ENCODE results near the gene HPCAL4.

The HPCAL4 gene

DNA sequence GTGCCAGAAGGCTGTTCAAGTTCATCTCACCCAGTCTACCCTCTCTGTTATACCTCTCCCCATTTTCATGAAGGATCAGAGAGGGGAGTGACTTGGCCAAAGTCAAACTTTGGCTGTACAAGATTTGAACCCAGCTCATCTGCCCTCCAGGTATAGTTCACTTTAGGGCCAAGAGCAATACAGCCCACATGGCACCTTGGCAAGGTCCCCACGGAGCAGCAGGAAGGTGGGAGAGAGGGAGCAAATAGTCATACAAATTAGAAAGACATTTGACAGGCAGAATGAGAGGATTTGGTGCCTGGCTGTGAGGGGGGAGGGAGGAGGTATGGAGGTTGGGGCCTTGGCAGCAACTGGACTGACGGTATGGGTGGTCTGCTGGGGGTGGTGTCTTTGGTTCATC, 1.0 kb downstream of the HPCAL4 start:
- peak overlapping the region; percentile 28 for H3K27ac Mint-ChIP-seq
- no peaks in the 10 kb centered on the region for H3K9me3 Mint-ChIP-seq (ENCODE audit: low read depth)

GRCh38 chr1:39689635-39690034, 1.6 kb downstream of the HPCAL4 start:
- H3K9me3 Mint-ChIP-seq (ENCODE audit: low read depth) = no peaks in the 10 kb centered on the region
- H3K4me1 Mint-ChIP-seq (ENCODE audit: low read depth) = peaks cover 47% of the 10 kb centered on the region
- H3K4me3 Mint-ChIP-seq = peak overlapping the region; percentile 85
- H3K27me3 Mint-ChIP-seq = peaks cover 2% of the 10 kb centered on the region
- peaks cover 7% of the 10 kb centered on the region for H3K36me3 Mint-ChIP-seq
- H3K27ac Mint-ChIP-seq = no peak overlapping the region

More for the DNA sequence above, 1.0 kb downstream of the HPCAL4 start:
- H3K36me3 Mint-ChIP-seq = peaks cover 3% of the 10 kb centered on the region
- peaks cover 49% of the 10 kb centered on the region for H3K4me1 Mint-ChIP-seq (ENCODE audit: low read depth)
- H3K4me3 Mint-ChIP-seq = peak overlapping the region; percentile 85
- H3K27me3 Mint-ChIP-seq = peaks cover 2% of the 10 kb centered on the region

GRCh38 chr1:39689214-39689613, 2.0 kb downstream of the HPCAL4 start:
- Mint-ChIP-seq H3K4me3 (no peak overlapping the region), H3K9me3 (ENCODE audit: low read depth) (no peaks in the 10 kb centered on the region)

GRCh38 chr1:39688706-39689105, 2.5 kb downstream of the HPCAL4 start:
- H3K9me3 Mint-ChIP-seq (ENCODE audit: low read depth) = no peaks in the 10 kb centered on the region
- H3K4me1 Mint-ChIP-seq (ENCODE audit: low read depth) = peaks cover 43% of the 10 kb centered on the region
- H3K36me3 Mint-ChIP-seq = peaks cover 7% of the 10 kb centered on the region
- no peak overlapping the region for H3K4me3 Mint-ChIP-seq
- peaks cover 2% of the 10 kb centered on the region for H3K27me3 Mint-ChIP-seq
- no peak overlapping the region for H3K27ac Mint-ChIP-seq

More at GRCh38 chr1:39689214-39689613, 2.0 kb downstream of the HPCAL4 start:
- H3K27me3 Mint-ChIP-seq = peaks cover 2% of the 10 kb centered on the region
- peaks cover 7% of the 10 kb centered on the region for H3K36me3 Mint-ChIP-seq
- no peak overlapping the region for H3K27ac Mint-ChIP-seq
- peaks cover 44% of the 10 kb centered on the region for H3K4me1 Mint-ChIP-seq (ENCODE audit: low read depth)

DNA sequence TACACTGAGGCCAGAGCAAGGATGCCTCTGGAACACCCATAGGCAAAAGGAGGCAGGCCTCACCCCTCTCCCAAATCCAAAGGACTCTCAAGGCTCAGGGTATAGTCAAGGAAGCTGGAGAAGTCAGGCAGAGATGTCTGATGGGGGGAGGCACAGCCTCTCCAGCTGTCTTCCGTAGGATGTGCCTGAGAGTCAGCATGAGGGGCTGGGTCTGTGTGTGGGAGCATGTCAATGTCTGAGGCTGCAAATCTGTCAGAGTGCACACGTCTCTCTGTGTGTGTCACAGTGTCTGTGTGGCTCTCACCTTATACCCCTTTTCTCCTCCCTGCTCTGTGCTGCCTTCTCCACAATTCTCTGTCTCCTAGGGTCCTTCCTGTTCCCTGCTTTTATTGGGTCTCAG, 4.0 kb downstream of the HPCAL4 start:
- H3K4me3 Mint-ChIP-seq = no peak overlapping the region
- H3K27ac Mint-ChIP-seq = no peak overlapping the region
- H3K36me3 Mint-ChIP-seq = peaks cover 11% of the 10 kb centered on the region
- no peaks in the 10 kb centered on the region for H3K9me3 Mint-ChIP-seq (ENCODE audit: low read depth)
- peaks cover 2% of the 10 kb centered on the region for H3K27me3 Mint-ChIP-seq
- peaks cover 44% of the 10 kb centered on the region for H3K4me1 Mint-ChIP-seq (ENCODE audit: low read depth)

DNA sequence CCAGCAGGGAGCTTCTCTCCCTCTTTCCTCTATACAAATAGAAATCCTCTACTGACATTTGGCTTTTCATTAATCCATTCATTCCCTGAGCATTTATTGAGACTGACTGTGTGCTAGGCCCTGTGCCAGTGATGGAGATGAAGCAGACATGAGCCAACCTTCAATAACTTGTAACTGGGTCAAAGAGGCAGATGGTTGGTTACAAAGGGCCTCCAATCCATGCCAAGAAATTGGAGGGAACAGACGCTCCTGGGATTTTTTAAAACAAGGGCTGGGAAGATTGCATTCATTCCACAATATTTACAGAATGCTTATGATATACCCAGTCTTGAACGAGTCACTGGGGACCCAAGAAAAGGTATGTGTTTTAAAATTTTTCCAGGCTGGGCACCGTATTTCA, 6.2 kb downstream of the HPCAL4 start:
- no peaks in the 10 kb centered on the region for H3K9me3 Mint-ChIP-seq (ENCODE audit: low read depth)
- peaks cover 2% of the 10 kb centered on the region for H3K27me3 Mint-ChIP-seq
- H3K4me1 Mint-ChIP-seq (ENCODE audit: low read depth) = peaks cover 50% of the 10 kb centered on the region
- peaks cover 11% of the 10 kb centered on the region for H3K36me3 Mint-ChIP-seq
- H3K27ac Mint-ChIP-seq = no peak overlapping the region
- H3K4me3 Mint-ChIP-seq = peak overlapping the region; percentile 69

- no peak overlapping the region for H3K27ac Mint-ChIP-seq
- peaks cover 12% of the 10 kb centered on the region for H3K36me3 Mint-ChIP-seq
- peaks cover 2% of the 10 kb centered on the region for H3K27me3 Mint-ChIP-seq
- peaks cover 43% of the 10 kb centered on the region for H3K4me1 Mint-ChIP-seq (ENCODE audit: low read depth)
- H3K4me3 Mint-ChIP-seq = peak overlapping the region; percentile 23
- H3K9me3 Mint-ChIP-seq (ENCODE audit: low read depth) = no peaks in the 10 kb centered on the region
Measured at GRCh38 chr1:39684313-39684664, 6.9 kb downstream of the HPCAL4 start.

DNA sequence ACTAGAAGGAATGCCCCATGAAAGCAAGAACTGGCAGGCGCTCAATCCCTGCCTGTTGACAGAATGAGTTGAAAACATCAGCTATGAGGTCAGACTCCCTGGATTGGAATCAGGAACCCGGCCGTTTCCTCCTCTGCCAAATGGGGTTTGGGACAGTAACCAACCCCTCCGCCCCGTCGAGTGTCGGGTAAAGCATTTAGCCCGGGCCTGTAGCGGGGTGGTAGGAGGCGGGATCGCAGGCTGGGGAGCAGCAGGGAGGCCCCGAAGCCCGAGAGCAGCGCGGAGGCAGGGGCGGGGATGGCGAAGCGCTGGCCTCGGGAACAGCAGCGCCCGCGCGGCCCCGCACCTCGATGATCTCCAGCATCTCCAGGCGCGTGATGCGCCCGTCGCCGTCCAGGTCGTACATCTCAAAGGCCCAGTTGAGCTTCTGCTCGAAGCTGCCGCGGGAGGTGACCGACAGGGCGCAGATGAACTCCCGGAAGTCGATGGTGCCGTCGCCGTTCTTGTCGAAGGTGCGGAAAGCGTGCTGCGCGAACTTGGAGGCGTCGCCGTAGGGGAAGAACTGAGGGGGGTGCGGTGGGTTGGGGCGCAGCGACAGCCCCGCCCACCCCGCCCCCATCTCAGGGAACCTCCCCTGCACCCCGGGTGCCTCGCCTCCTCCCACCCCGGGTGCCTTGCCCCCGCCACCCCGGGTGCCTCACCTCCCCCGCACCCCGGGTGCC, 7.5 kb downstream of the HPCAL4 start:
- peaks cover 40% of the 10 kb centered on the region for H3K4me1 Mint-ChIP-seq (ENCODE audit: low read depth)
- no peaks in the 10 kb centered on the region for H3K9me3 Mint-ChIP-seq (ENCODE audit: low read depth)
- H3K27me3 Mint-ChIP-seq = peaks cover 2% of the 10 kb centered on the region
- peak overlapping the region; percentile 51 for H3K4me3 Mint-ChIP-seq
- H3K36me3 Mint-ChIP-seq = peaks cover 15% of the 10 kb centered on the region
- H3K27ac Mint-ChIP-seq = no peak overlapping the region

GRCh38 chr1:39681999-39682398, 9.2 kb downstream of the HPCAL4 start:
- Mint-ChIP-seq H3K9me3 (ENCODE audit: low read depth) (no peaks in the 10 kb centered on the region), H3K27me3 (peaks cover 2% of the 10 kb centered on the region), H3K36me3 (peaks cover 17% of the 10 kb centered on the region), H3K4me3 (no peak overlapping the region), H3K4me1 (ENCODE audit: low read depth) (peaks cover 33% of the 10 kb centered on the region), H3K27ac (no peak overlapping the region)

DNA sequence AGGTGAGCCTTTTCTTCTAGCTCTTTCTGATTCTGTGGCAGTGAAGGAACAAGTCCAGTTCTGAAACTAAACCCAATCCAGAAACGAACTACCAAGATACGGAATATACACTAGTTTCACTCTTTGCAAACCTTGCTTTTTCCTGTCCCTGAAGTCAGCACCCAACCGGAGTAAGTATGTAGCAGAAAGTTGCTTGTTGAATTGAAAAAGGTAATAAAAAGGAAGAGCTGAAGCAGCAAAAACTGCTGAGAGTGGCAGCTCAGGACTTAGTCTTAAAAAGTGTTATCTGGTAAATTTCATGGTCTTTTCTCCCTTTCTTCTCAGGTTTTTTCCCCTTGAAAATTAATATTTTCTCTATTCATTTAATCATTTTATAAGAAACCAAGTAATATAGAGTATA, 9.9 kb downstream of the HPCAL4 start:
- Mint-ChIP-seq H3K36me3 (peaks cover 16% of the 10 kb centered on the region), H3K4me3 (peak overlapping the region; percentile 63), H3K9me3 (ENCODE audit: low read depth) (no peaks in the 10 kb centered on the region), H3K27me3 (no peaks in the 10 kb centered on the region), H3K27ac (no peak overlapping the region), H3K4me1 (ENCODE audit: low read depth) (peaks cover 31% of the 10 kb centered on the region)

DNA sequence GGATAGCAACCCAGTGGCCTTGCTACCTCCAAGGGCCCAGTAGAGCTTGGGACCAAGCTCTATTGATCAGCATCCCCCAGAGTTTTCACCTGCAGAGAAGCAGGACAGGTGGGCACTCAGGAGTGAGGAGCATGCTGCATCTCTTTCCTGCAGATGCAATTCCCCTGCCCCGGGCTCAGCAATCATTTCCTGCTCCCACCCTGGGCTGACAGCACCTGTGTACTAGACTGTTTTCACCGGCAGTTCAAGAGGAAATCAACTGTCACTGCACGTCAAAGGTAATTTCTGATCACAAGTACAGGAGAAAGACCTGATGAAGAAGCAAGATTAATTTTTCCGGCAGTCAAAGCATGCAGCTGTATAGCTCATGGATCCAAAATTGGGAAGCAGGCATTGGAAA, 10.5 kb downstream of the HPCAL4 start:
- Mint-ChIP-seq H3K27ac (peak overlapping the region; percentile 55), H3K27me3 (no peaks in the 10 kb centered on the region), H3K4me3 (peak overlapping the region; percentile 63), H3K36me3 (peaks cover 14% of the 10 kb centered on the region), H3K4me1 (ENCODE audit: low read depth) (peaks cover 31% of the 10 kb centered on the region), H3K9me3 (ENCODE audit: low read depth) (no peaks in the 10 kb centered on the region)

DNA sequence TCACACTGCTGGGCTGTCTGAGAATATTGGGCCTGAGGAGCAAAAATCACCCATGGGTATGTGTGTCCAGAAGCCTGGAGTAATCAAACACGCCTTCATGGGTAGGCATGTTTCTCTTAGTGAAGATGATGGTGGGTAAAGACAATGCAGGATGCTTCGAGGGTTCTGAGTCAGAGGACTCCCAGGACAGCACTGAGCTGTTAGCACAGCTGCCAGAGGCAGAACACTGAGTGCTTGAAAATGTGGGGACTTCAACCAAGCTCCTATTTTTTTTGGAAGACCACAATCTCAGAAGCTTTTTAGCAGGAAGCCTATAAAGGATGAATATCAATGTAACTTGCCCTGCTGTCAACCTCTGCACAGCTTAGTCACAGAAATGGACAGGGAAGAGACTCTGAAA, 11.4 kb downstream of the HPCAL4 start:
- peaks cover 29% of the 10 kb centered on the region for H3K4me1 Mint-ChIP-seq (ENCODE audit: low read depth)
- no peak overlapping the region for H3K27ac Mint-ChIP-seq
- no peaks in the 10 kb centered on the region for H3K9me3 Mint-ChIP-seq (ENCODE audit: low read depth)
- H3K36me3 Mint-ChIP-seq = peaks cover 12% of the 10 kb centered on the region
- no peak overlapping the region for H3K4me3 Mint-ChIP-seq
- no peaks in the 10 kb centered on the region for H3K27me3 Mint-ChIP-seq

GRCh38 chr1:39678889-39679288, 12.3 kb downstream of the HPCAL4 start:
- no peaks in the 10 kb centered on the region for H3K9me3 Mint-ChIP-seq (ENCODE audit: low read depth)
- no peak overlapping the region for H3K4me3 Mint-ChIP-seq
- no peaks in the 10 kb centered on the region for H3K27me3 Mint-ChIP-seq
- H3K27ac Mint-ChIP-seq = no peak overlapping the region
- H3K36me3 Mint-ChIP-seq = peaks cover 10% of the 10 kb centered on the region
- peaks cover 25% of the 10 kb centered on the region for H3K4me1 Mint-ChIP-seq (ENCODE audit: low read depth)

GRCh38 chr1:39677645-39678044, 13.6 kb downstream of the HPCAL4 start:
- Mint-ChIP-seq H3K27ac (no peak overlapping the region), H3K4me1 (ENCODE audit: low read depth) (peaks cover 21% of the 10 kb centered on the region), H3K36me3 (peaks cover 9% of the 10 kb centered on the region), H3K4me3 (no peak overlapping the region), H3K27me3 (no peaks in the 10 kb centered on the region), H3K9me3 (ENCODE audit: low read depth) (no peaks in the 10 kb centered on the region)

GRCh38 chr1:39676948-39677548, 14.2 kb downstream of the HPCAL4 start:
- no peak overlapping the region for H3K27ac Mint-ChIP-seq

GRCh38 chr1:39675220-39675619, 16.0 kb downstream of the HPCAL4 start:
- H3K4me1 Mint-ChIP-seq (ENCODE audit: low read depth) = peaks cover 9% of the 10 kb centered on the region

More at GRCh38 chr1:39676948-39677548, 14.2 kb downstream of the HPCAL4 start:
- H3K27me3 Mint-ChIP-seq = no peaks in the 10 kb centered on the region
- peaks cover 20% of the 10 kb centered on the region for H3K4me1 Mint-ChIP-seq (ENCODE audit: low read depth)
- no peak overlapping the region for H3K4me3 Mint-ChIP-seq
- H3K9me3 Mint-ChIP-seq (ENCODE audit: low read depth) = no peaks in the 10 kb centered on the region
- peaks cover 6% of the 10 kb centered on the region for H3K36me3 Mint-ChIP-seq

More at GRCh38 chr1:39675220-39675619, 16.0 kb downstream of the HPCAL4 start:
- Mint-ChIP-seq H3K27me3 (peaks cover 6% of the 10 kb centered on the region), H3K4me3 (no peak overlapping the region), H3K36me3 (peaks cover 6% of the 10 kb centered on the region), H3K9me3 (ENCODE audit: low read depth) (no peaks in the 10 kb centered on the region), H3K27ac (no peak overlapping the region)
